Fibroblast of the conjunctiva (primary cell): ENCODE measurements around the gene MAP1A.
A peak's percentile ranks its signal among the peaks of the same experiment; 100 is the strongest.

Experiments
- DNase-seq: peaks from one replicate; pipeline ENCODE4 v3.0.0-alpha.2; 2010; ENCODE audit warnings: low read depth

MAP1A gene

GRCh38 chr15:43511012-43511885 lies 6.2 kb upstream of the MAP1A start:
- DNase-seq: no peak

GRCh38 chr15:43513550-43513949 lies 3.9 kb upstream of the MAP1A start:
- DNase-seq: no peak

- DNase-seq: no peak
Measured at GRCh38 chr15:43514241-43515057, 3.0 kb upstream of the MAP1A start.

- no peak for DNase-seq
Measured at GRCh38 chr15:43515741-43516140, 1.7 kb upstream of the MAP1A start.

GRCh38 chr15:43516185-43516584 lies 1.2 kb upstream of the MAP1A start:
- DNase-seq: peak; percentile 56

- peak; percentile 42 for DNase-seq
Measured at GRCh38 chr15:43516801-43517353, 531 bp upstream of the MAP1A start.

- no peak for DNase-seq
Measured at GRCh38 chr15:43518197-43518761, 871 bp downstream of the MAP1A start.

GRCh38 chr15:43519196-43519595 lies 1.8 kb downstream of the MAP1A start:
- no peak for DNase-seq

- no peak for DNase-seq
Measured at GRCh38 chr15:43520138-43520537, 2.7 kb downstream of the MAP1A start.

- no peak for DNase-seq
Measured at GRCh38 chr15:43521419-43521818, 4.0 kb downstream of the MAP1A start.

GRCh38 chr15:43522247-43522646 lies 4.8 kb downstream of the MAP1A start:
- DNase-seq: no peak

- no peak for DNase-seq
Measured at GRCh38 chr15:43523646-43524045, 6.2 kb downstream of the MAP1A start.

- DNase-seq: no peak
Measured at GRCh38 chr15:43524254-43524845, 6.9 kb downstream of the MAP1A start.

GRCh38 chr15:43525131-43525530 lies 7.7 kb downstream of the MAP1A start:
- DNase-seq: no peak

- no peak for DNase-seq
Measured at GRCh38 chr15:43526261-43526930, 9.0 kb downstream of the MAP1A start.

GRCh38 chr15:43527016-43527801 lies 9.8 kb downstream of the MAP1A start:
- no peak for DNase-seq

GRCh38 chr15:43527802-43528541 lies 10.6 kb downstream of the MAP1A start:
- no peak for DNase-seq

- DNase-seq: no peak
Measured at GRCh38 chr15:43528542-43529007, 11.2 kb downstream of the MAP1A start.

GRCh38 chr15:43529141-43529540 lies 11.7 kb downstream of the MAP1A start:
- DNase-seq: no peak
